ENCODE data around the gene OLIG1. TPM values are rescaled to one million over a fixed set of nuclear protein-coding genes. Genes with fewer than 3 reads are reported as not detected.

The OLIG1 gene, protein sequence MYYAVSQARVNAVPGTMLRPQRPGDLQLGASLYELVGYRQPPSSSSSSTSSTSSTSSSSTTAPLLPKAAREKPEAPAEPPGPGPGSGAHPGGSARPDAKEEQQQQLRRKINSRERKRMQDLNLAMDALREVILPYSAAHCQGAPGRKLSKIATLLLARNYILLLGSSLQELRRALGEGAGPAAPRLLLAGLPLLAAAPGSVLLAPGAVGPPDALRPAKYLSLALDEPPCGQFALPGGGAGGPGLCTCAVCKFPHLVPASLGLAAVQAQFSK
- total RNA-seq, result 1.8 TPM

GRCh38 chr21:33069994-33070743 is at the start of gene OLIG1:
Gene OLIG1 (plus strand): TSS chr21:33070141. CDS start chr21:33070247, 106 bp downstream.

GRCh38 chr21:33025489-33026442 is 44.2 kb upstream of the OLIG1 start, which contains the start of gene OLIG2:
Gene OLIG2 (plus strand): TSS chr21:33025935. CDS start chr21:33026863, 928 bp downstream.

Other genes starting within 250 kb of the OLIG1 start
- gene OLIG2, start 44.2 kb upstream of the OLIG1 start, total RNA-seq, result 0.06 TPM
- 8.7 TPM for gene IFNAR2, start 159.8 kb downstream of the OLIG1 start, total RNA-seq
- 22.9 TPM for gene IL10RB, start 196.2 kb downstream of the OLIG1 start, total RNA-seq